Activated CD8-positive, alpha-beta memory T cell treated with anti-CD3 and anti-CD28 coated beads for 36 hours (primary cell): ENCODE measurements around the gene TMEM143. TPM values are rescaled to one million over a fixed set of nuclear protein-coding genes. Genes with fewer than 3 reads are reported as not detected.

Experiments
- CTCF ChIA-PET: fragments of 350-600 bp; sonication (Branson Sonifier 250); formaldehyde crosslinking; loops from one replicate; lab custom pipeline; 2021; ENCODE audit warnings: antibody characterized with exemption; lab: Charles Lee
- POLR2A ChIA-PET: fragments of 350-600 bp; sonication (Branson Sonifier 250); formaldehyde crosslinking; loops from one replicate; lab custom pipeline; 2021; ENCODE audit warnings: antibody characterized with exemption; lab: Charles Lee
- total RNA-seq, 2 experiments: library from RNA; stranded (reverse); gene quantifications; one replicate each; pipeline ENCODE4 v1.2.3, GENCODE V29; 2021

Gene TMEM143
- total RNA-seq, 2 experiments from 2014 or later = 12.7 to 14.1 TPM

DNA sequence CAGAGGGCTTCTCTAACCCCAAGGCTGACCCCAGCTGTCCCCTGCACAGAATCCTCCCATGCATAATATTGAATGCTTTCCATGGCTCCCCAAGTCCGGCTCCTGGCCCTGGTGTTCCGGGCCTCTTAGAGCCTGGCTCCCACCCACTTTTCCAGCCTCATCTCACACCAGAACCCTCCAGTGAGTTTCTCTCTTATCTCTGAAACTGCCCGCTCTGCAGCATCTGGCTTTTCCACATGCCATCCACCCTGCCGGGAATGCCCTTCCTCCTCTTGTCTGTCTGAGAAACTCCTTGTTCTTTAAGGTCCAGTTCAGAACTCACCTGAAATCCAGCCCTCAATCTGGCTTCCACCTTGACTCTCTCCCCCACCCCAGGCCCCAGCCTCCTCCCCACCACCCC lies 7.2 kb upstream of the TMEM143 start:
- CTCF ChIA-PET = interaction anchor here (0.8 to 1.4 kb wide), 2 partner anchors 20 kb away, joined by 3 to 9 read pairs; partner anchors contain the start of gene KDELR1
- POLR2A ChIA-PET = interaction anchor here (0.6 kb wide), 1 partner anchor 749 kb away, joined by 3 read pairs; no protein-coding TSS in a partner anchor

- POLR2A ChIA-PET = no interaction called here
- CTCF ChIA-PET = no interaction called here
Measured at GRCh38 chr19:48368936-48369335, 5.2 kb upstream of the TMEM143 start.

DNA sequence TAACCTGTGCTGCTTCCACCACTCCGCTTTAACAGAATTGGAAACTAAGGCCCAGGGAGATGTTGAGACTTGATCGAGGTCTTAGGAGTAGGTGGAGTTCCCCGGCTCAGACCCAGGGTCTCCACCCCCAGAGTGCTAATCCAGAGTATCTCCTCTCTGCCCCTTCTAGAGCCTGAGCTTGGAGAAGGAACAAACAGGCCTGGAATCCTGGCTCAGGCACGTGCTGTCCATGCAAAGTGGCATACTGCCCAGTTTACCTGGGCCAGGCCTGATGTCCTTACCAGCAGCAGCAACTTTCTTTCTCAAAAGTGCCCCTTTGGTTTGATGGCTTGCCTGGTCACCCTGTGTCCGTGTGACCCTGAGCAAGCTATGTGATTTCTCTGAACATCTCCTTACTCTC lies 4.1 kb upstream of the TMEM143 start:
- POLR2A ChIA-PET = no interaction called here
- CTCF ChIA-PET = no interaction called here

- ChIA-PET POLR2A (no interaction called here), CTCF (interaction anchor here (0.9 to 2.7 kb wide), 3 partner anchors 10 to 26 kb away, joined by 3 to 10 read pairs (median 8); partner anchors contain the start of gene KDELR1)
Measured at GRCh38 chr19:48365602-48366001, 1.9 kb upstream of the TMEM143 start.

GRCh38 chr19:48364598-48365348 lies 1.0 kb upstream of the TMEM143 start:
- CTCF ChIA-PET = interaction anchor here (0.9 to 3.1 kb wide), 7 partner anchors 11 to 51 kb away, joined by 3 to 15 read pairs (median 4); partner anchors contain the start of gene KDELR1
- POLR2A ChIA-PET = interaction anchor here (1.0 to 1.9 kb wide), 4 partner anchors 27 to 254 kb away, joined by 3 to 15 read pairs (median 4); partner anchors contain the start of genes KDELR1, RPL18 and SPHK2

DNA sequence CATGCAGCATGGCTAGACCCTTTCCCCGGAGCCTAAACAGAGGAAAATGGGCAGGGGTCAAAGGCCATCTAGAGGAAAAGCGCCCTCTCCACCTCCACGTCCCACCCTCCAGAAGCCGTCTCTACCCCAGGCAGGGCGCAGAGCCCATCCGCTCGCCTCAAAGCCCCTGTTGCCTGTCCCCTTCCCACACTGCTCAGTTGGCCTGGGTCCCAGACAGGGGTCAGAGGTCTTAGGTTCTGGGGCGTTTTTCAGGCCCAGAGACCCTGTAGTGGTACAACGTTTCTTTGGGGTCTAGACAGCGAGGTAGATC lies 285 bp downstream of the TMEM143 start:
- ChIA-PET POLR2A (interaction anchor here (0.7 to 1.9 kb wide), 4 partner anchors 28 to 84 kb away, joined by 3 to 15 read pairs (median 8); partner anchors contain the start of gene KDELR1), CTCF (interaction anchor here (0.9 to 3.1 kb wide), 6 partner anchors 9 to 49 kb away, joined by 3 to 15 read pairs (median 6); partner anchors contain the start of gene KDELR1)

DNA sequence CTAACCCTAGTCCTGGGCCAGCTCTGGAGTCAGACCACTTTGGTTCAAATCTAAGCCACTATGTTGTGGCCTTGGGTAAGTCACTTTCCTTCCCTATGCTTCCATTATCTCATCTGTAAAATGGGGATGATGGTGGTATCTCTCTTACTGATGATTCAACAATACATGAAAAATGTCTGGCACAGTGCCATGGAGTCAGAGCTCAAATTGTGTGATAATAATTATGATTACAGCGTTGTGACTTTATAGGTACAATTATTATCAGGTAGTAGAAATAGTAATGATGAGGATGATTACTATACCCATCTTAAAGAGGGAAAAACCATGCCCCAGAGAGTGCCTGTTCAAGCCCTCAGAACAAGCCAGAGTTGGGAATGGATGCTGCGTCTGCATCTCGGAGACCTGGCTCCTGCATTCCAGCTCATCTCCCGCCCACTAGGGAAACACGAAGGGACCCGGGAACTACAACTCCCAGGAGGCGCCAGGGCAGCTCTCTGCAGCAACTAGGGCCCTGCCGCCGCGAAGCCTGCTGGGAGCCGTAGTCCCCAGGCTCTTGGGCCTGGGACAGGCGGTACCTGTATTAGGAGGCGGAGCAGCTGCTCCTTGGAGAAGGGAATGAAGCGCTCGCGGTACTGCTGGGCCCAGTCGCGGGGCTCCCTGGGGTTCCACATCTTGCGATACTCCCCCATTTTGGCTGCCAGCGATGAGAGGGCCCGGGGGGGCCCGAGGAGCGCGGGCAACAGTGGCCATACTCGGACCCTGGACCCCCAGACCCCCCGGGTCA lies 832 bp downstream of the TMEM143 start:
- ChIA-PET CTCF (interaction anchor here (1.0 to 3.1 kb wide), 4 partner anchors 9 to 29 kb away, joined by 3 to 15 read pairs (median 8); partner anchors contain the start of gene KDELR1), POLR2A (interaction anchor here (0.7 to 1.9 kb wide), 2 partner anchors 41 to 57 kb away, joined by 5 to 15 read pairs; a partner anchor contains a TSS)

- POLR2A ChIA-PET = no interaction called here
- CTCF ChIA-PET = interaction anchor here (0.6 to 3.1 kb wide), 2 partner anchors 28 to 222 kb away, joined by 5 to 15 read pairs; no protein-coding TSS in a partner anchor
Measured at GRCh38 chr19:48361912-48362311, 1.8 kb downstream of the TMEM143 start.

- CTCF ChIA-PET = interaction anchor here (0.6 to 1.4 kb wide), 2 partner anchors 45 to 98 kb away, joined by 3 read pairs; no protein-coding TSS in a partner anchor
- POLR2A ChIA-PET = no interaction called here
Measured at GRCh38 chr19:48359123-48359522, 4.6 kb downstream of the TMEM143 start.

GRCh38 chr19:48355365-48355954 lies 8.3 kb downstream of the TMEM143 start:
- POLR2A ChIA-PET = no interaction called here
- CTCF ChIA-PET = interaction anchor here (0.5 to 1.5 kb wide), 2 partner anchors 8 to 22 kb away, joined by 4 read pairs; no protein-coding TSS in a partner anchor

DNA sequence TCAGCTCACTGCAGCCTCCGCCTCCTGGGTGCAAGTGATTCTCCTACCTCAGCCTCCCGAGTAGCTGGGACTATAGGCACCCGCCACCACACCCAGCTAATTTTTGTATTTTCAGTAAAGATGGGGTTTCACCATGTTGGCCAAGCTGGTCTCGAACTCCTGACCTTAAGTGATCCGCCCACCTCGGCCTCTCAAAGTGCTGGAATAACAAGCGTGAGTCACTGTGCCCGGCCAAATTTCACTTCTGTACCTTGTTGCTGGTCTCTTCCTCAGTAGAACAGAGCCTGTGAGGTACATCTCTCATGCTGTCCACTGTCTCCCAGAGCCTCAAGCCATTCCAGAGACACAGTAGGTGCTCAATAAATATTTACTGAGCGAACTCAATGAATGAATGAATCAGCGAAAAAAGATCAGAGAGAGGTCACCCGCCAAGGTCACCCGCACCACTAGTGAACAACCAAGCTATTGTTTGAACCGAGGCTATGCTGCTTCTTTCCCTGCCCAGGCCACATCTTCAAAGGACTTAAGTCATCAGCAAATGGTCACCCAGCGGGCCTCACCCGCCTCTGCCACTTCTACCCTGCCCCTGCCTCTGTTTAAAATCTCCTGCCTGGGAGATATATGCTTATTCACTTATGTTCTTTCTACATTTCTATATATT lies 9.3 kb downstream of the TMEM143 start:
- ChIA-PET POLR2A (no interaction called here), CTCF (interaction anchor here (0.6 to 1.3 kb wide), 2 partner anchors 9 to 22 kb away, joined by 3 to 5 read pairs; no protein-coding TSS in a partner anchor)

- CTCF ChIA-PET = interaction anchor here (0.7 to 1.3 kb wide), 2 partner anchors 9 to 38 kb away, joined by 3 to 5 read pairs; no protein-coding TSS in a partner anchor
- POLR2A ChIA-PET = interaction anchor here (0.7 kb wide), 1 partner anchor 167 kb away, joined by 5 read pairs; no protein-coding TSS in a partner anchor
Measured at GRCh38 chr19:48353677-48354076, 10.1 kb downstream of the TMEM143 start.

- POLR2A ChIA-PET = no interaction called here
Measured at GRCh38 chr19:48351341-48351752, 12.4 kb downstream of the TMEM143 start.

GRCh38 chr19:48350856-48351255 lies 12.9 kb downstream of the TMEM143 start:
- ChIA-PET POLR2A (no interaction called here), CTCF (interaction anchor here (0.6 to 1.5 kb wide), 11 partner anchors 14 to 414 kb away, joined by 3 to 8 read pairs (median 3); partner anchors contain the start of genes KDELR1, SYNGR4 and TMEM143)

More at GRCh38 chr19:48351341-48351752, 12.4 kb downstream of the TMEM143 start:
- CTCF ChIA-PET = interaction anchor here (0.6 to 1.6 kb wide), 12 partner anchors 13 to 414 kb away, joined by 3 to 8 read pairs (median 3); partner anchors contain the start of genes KDELR1, SYNGR4 and TMEM143

GRCh38 chr19:48348737-48349136 lies 15.0 kb downstream of the TMEM143 start:
- ChIA-PET POLR2A (no interaction called here), CTCF (no interaction called here)

DNA sequence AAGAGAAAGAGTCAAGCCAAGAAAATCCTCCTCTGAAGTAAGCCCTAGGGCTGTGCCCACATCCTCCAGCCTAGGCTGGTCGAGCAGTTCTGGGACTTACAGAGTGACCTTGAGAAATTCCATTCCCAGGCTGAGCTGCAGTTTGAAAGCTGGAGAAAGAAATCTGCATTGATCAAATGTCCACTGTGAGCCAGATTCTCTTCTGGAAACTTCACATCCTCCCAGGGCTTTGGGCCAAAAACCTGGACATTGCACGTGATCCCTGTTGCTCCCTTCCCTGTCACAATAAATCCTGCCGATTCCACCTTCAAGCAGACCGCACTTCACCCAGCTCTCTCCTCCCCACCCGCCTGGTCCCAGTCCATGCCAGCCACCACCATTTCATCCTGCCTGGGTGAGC lies 15.7 kb downstream of the TMEM143 start:
- ChIA-PET CTCF (interaction anchor here (0.7 to 1.5 kb wide), 2 partner anchors 8 to 41 kb away, joined by 4 read pairs; no protein-coding TSS in a partner anchor), POLR2A (interaction anchor here (0.7 kb wide), 1 partner anchor 45 kb away, joined by 4 read pairs; the partner anchor contains the start of gene GRIN2D)

DNA sequence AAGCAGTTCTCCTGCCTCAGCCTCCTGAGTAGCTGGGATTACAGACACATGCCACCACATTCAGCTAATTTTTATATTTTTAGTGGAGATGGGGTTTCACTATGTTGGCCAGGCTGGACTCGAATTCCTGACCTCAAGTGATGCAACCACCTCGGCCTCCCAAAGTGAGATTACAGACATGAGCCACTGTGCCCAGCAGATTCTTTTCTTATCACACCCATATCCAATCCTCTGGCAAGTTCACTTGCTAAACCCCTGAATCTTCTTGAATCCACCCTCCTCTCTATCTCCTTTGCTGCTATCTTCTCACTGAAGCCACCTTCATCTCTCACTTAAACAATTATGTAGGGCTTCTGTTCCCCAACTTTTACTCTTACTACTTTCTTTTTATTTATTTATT lies 17.5 kb downstream of the TMEM143 start:
- POLR2A ChIA-PET = no interaction called here
- CTCF ChIA-PET = no interaction called here

DNA sequence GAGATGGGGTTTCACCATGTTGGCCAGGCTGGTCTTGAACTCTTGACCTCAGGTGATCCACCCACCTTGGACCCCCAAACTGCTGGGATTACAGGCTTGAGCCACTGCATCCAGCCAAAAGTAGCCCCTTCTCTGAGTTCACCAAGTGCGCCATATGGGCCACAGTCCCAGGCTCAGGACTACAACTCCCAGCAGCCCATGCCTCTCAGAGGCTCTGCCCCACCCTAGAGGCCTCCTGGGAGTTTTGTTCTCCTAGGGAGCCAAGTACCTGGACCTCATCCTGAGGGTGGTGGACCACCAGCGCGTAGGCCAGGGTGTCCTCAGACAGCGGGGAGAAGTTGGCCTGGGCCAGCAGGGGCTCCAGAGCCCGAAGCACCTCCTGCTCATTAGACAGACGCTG lies 18.8 kb downstream of the TMEM143 start:
- POLR2A ChIA-PET = no interaction called here
- CTCF ChIA-PET = no interaction called here
